ENCODE data around the gene TBC1D23. TPM values are rescaled to one million over a fixed set of nuclear protein-coding genes. Genes with fewer than 3 reads are reported as not detected.

The TBC1D23 gene
- total and polyA plus RNA-seq, 7 donors: 9.9 to 47.8 (median 36.9) TPM

GRCh38 chr3:100265016-100265415 is 4.2 kb downstream of the TBC1D23 start:
- TF ChIP-seq CTCF (IDR thresholded peaks at IDR 0.05): no peak
- DNase-seq (no peak), ATAC-seq (no peak)
- H3K27me3 ChIP-seq (ENCODE audit: insufficient read depth in 3 of 3, low read length in 2 of 3): no peaks in the 10 kb centered on the region
- H3K27ac ChIP-seq: peak overlapping the region; percentile 99
- H3K4me1 ChIP-seq: peaks cover 82% of the 10 kb centered on the region
- intact Hi-C loops (cut with DNase I): no loop called here
- WGBS, 3 donors: 86 to 88% (median 87%) methylated on average over 1 of the region's 1 CpG
- H3K9me3 ChIP-seq: no peaks in the 10 kb centered on the region
- H3K4me3 ChIP-seq: peak overlapping the region; percentile 94
- no peaks in the 10 kb centered on the region for H3K36me3 ChIP-seq (ENCODE audit: insufficient read depth in 1 of 2, low read depth in 1 of 2)

GRCh38 chr3:100266531-100266930 is 5.7 kb downstream of the TBC1D23 start:
- intact Hi-C loops (cut with DNase I): no loop called here
- Histone ChIP-seq H3K36me3 (ENCODE audit: insufficient read depth in 1 of 2, low read depth in 1 of 2) (no peaks in the 10 kb centered on the region), H3K4me3 (peak overlapping the region; percentile 16), H3K4me1 (peaks cover 94% of the 10 kb centered on the region), H3K27ac (peak overlapping the region; percentile 99), H3K27me3 (ENCODE audit: insufficient read depth in 3 of 3, low read length in 2 of 3) (no peaks in the 10 kb centered on the region), H3K9me3 (no peaks in the 10 kb centered on the region)
- no peak for ATAC-seq
- WGBS, 3 donors: 44 to 79% (median 50%) methylated on average over 1 of the region's 1 CpG
- DNase-seq: no peak
- no peak for TF ChIP-seq CTCF (IDR thresholded peaks at IDR 0.05)

- ATAC-seq (no peak), DNase-seq (no peak)
- Histone ChIP-seq H3K4me1 (peaks cover 86% of the 10 kb centered on the region), H3K9me3 (no peaks in the 10 kb centered on the region), H3K36me3 (ENCODE audit: insufficient read depth in 1 of 2, low read depth in 1 of 2) (no peaks in the 10 kb centered on the region), H3K4me3 (peak overlapping the region; percentile 15), H3K27me3 (ENCODE audit: insufficient read depth in 3 of 3, low read length in 2 of 3) (no peaks in the 10 kb centered on the region), H3K27ac (peak overlapping the region; percentile 99)
- no peak for TF ChIP-seq CTCF (IDR thresholded peaks at IDR 0.05)
- intact Hi-C loops (cut with DNase I): no loop called here
Observed at GRCh38 chr3:100268156-100268555, 7.4 kb downstream of the TBC1D23 start.

GRCh38 chr3:100269001-100269400 is 8.2 kb downstream of the TBC1D23 start:
- TF ChIP-seq CTCF (IDR thresholded peaks at IDR 0.05): no peak
- H3K4me1 ChIP-seq: peaks cover 84% of the 10 kb centered on the region
- no peak for DNase-seq
- H3K27ac ChIP-seq: peak overlapping the region; percentile 99
- H3K4me3 ChIP-seq: peak overlapping the region; percentile 15
- intact Hi-C loops (cut with DNase I): no loop called here
- no peaks in the 10 kb centered on the region for H3K27me3 ChIP-seq (ENCODE audit: insufficient read depth in 3 of 3, low read length in 2 of 3)
- H3K36me3 ChIP-seq (ENCODE audit: insufficient read depth in 1 of 2, low read depth in 1 of 2): no peaks in the 10 kb centered on the region
- peak; percentile 44 to 85 (median 66) for ATAC-seq
- WGBS, 3 donors: 8 to 23% (median 16%) methylated on average over 2 of the region's 2 CpGs
- no peaks in the 10 kb centered on the region for H3K9me3 ChIP-seq
